ENCODE measurements around the gene GNS. TPM values are rescaled to one million over a fixed set of nuclear protein-coding genes. Genes with fewer than 3 reads are reported as not detected.

Gene GNS
- total RNA-seq, 3 donors from 2014 or later: 57.4 to 79.2 (median 72.9) TPM

- no peaks in the 10 kb centered on the region for H3K9me3 ChIP-seq
- H3K4me3 ChIP-seq: no peak overlapping the region
- H3K4me1 ChIP-seq (ENCODE audit: low read depth): no peaks in the 10 kb centered on the region
- TF ChIP-seq, protein P1, sequence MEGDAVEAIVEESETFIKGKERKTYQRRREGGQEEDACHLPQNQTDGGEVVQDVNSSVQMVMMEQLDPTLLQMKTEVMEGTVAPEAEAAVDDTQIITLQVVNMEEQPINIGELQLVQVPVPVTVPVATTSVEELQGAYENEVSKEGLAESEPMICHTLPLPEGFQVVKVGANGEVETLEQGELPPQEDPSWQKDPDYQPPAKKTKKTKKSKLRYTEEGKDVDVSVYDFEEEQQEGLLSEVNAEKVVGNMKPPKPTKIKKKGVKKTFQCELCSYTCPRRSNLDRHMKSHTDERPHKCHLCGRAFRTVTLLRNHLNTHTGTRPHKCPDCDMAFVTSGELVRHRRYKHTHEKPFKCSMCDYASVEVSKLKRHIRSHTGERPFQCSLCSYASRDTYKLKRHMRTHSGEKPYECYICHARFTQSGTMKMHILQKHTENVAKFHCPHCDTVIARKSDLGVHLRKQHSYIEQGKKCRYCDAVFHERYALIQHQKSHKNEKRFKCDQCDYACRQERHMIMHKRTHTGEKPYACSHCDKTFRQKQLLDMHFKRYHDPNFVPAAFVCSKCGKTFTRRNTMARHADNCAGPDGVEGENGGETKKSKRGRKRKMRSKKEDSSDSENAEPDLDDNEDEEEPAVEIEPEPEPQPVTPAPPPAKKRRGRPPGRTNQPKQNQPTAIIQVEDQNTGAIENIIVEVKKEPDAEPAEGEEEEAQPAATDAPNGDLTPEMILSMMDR (IDR thresholded peaks at IDR 0.05): no peak
- H3K36me3 ChIP-seq (ENCODE audit: low read depth): no peaks in the 10 kb centered on the region
- ATAC-seq: no peak
- no peak for DNase-seq
- intact Hi-C loops (cut with DNase I, micrococcal nuclease): no loop called here
Measured at GRCh38 chr12:64743206-64743605, 16.0 kb downstream of the GNS start.

DNA sequence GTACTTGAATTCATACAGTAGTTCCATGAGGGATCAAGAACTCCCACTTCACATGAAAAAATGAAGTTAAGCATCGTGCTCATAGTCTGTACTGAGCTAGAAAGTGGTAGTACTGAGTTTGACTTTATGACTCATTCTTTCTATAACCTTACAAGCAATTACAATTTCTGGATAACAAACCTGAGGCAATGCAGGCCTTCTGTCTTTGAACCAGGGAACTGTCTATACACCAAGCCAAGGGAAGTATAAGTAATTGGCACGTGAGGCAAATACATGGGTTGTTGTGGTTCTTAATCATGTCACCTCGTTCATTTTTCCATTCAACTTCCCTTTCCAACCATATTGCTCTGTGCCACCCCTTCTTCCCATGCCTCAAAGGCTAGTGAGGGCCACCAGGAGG lies 16.8 kb downstream of the GNS start:
- DNase-seq: no peak
- intact Hi-C loops (cut with DNase I, micrococcal nuclease): no loop called here
- ATAC-seq: no peak
- H3K4me1 ChIP-seq (ENCODE audit: low read depth): no peaks in the 10 kb centered on the region
- TF ChIP-seq, protein P1 (IDR thresholded peaks at IDR 0.05): no peak
- no peak overlapping the region for H3K4me3 ChIP-seq
- H3K36me3 ChIP-seq (ENCODE audit: low read depth): peaks cover under 1% of the 10 kb centered on the region
- no peaks in the 10 kb centered on the region for H3K9me3 ChIP-seq

DNA sequence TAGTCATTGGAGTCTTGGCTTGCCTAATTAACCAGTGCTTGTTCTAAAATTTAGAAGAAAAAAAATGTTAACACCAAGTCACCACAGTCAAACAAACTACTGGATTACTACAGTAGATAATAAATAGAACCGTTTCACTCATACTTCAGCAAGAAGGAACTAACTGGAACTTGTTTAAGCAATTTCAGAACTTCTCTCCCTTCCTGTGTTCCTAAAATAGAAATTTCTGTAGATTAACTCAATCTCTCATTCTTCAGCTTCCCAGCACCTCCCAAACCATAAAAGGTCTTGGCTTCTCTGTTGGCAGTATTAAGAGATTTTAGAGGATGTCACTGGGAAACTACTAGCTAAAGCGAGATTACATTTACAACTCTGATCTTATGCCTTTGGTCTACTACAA lies 18.6 kb downstream of the GNS start:
- no peak for ATAC-seq
- H3K4me3 ChIP-seq: no peak overlapping the region
- DNase-seq: no peak
- H3K4me1 ChIP-seq (ENCODE audit: low read depth): no peaks in the 10 kb centered on the region
- intact Hi-C loops (cut with DNase I, micrococcal nuclease): no loop called here
- no peaks in the 10 kb centered on the region for H3K9me3 ChIP-seq
- TF ChIP-seq, protein P1 (IDR thresholded peaks at IDR 0.05): no peak
- H3K36me3 ChIP-seq (ENCODE audit: low read depth): peaks cover 3% of the 10 kb centered on the region

- Histone ChIP-seq H3K9me3 (no peaks in the 10 kb centered on the region), H3K4me3 (no peak overlapping the region), H3K4me1 (ENCODE audit: low read depth) (no peaks in the 10 kb centered on the region), H3K36me3 (ENCODE audit: low read depth) (peaks cover 3% of the 10 kb centered on the region)
- ATAC-seq (no peak), DNase-seq (no peak)
- intact Hi-C loops (cut with DNase I, micrococcal nuclease): no loop called here
- TF ChIP-seq, protein P1 (IDR thresholded peaks at IDR 0.05): no peak
Measured at GRCh38 chr12:64739778-64740177, 19.4 kb downstream of the GNS start.

- no peaks in the 10 kb centered on the region for H3K4me1 ChIP-seq (ENCODE audit: low read depth)
- DNase-seq (no peak), ATAC-seq (no peak)
- H3K4me3 ChIP-seq: no peak overlapping the region
- TF ChIP-seq, protein P1 (IDR thresholded peaks at IDR 0.05): no peak
- H3K9me3 ChIP-seq: no peaks in the 10 kb centered on the region
- intact Hi-C loops (cut with DNase I, micrococcal nuclease): no loop called here
- H3K36me3 ChIP-seq (ENCODE audit: low read depth): peaks cover 3% of the 10 kb centered on the region
Measured at GRCh38 chr12:64737539-64737938, 21.7 kb downstream of the GNS start.

DNA sequence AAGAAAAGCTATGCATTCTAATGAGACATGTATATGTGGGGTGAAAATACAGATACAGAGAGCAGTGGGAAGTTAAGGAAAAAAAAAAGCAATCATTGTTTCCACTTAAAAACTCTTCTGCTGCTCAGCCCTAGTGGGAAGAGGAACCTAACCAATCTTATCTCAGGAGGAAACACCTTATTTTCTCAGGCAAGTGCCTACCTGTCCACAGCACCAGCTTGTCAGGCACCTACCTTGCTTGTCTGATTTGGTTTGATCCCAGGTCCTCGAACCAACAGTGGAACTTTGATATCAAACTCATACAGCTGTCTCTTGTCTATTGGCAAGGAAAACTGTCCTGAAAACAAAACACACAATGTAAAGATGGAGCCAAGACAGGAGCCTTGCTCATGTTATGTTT lies 22.4 kb downstream of the GNS start:
- Histone ChIP-seq H3K36me3 (ENCODE audit: low read depth) (peaks cover 3% of the 10 kb centered on the region), H3K9me3 (no peaks in the 10 kb centered on the region), H3K4me1 (ENCODE audit: low read depth) (no peaks in the 10 kb centered on the region), H3K4me3 (no peak overlapping the region)
- intact Hi-C loops (cut with DNase I, micrococcal nuclease): no loop called here
- TF ChIP-seq, protein P1 (IDR thresholded peaks at IDR 0.05): no peak
- DNase-seq: no peak
- ATAC-seq: no peak

All from mucosa of descending colon (tissue), 3 donors.